Endothelial cell (in vitro differentiated cells): ENCODE measurements around the gene CRIP2. TPM values are rescaled to one million over a fixed set of nuclear protein-coding genes. Genes with fewer than 3 reads are reported as not detected.

Experiments
- DNase-seq: peaks from one replicate; pipeline ENCODE4 v3.0.0; 2021; ENCODE audit warnings: low spot score
- H3K27ac Mint-ChIP-seq: one replicate; pipeline ENCODE4 v1.8.0; 2021; ENCODE audit warnings: mixed read lengths, inconsistent platforms; ENCODE audit not compliant: unreplicated experiment
- H3K27me3 Mint-ChIP-seq: one replicate; pipeline ENCODE4 v1.8.0; 2021; ENCODE audit warnings: mild to moderate bottlenecking, moderate library complexity, mixed read lengths, inconsistent platforms; ENCODE audit not compliant: unreplicated experiment
- H3K36me3 Mint-ChIP-seq: one replicate; pipeline ENCODE4 v1.8.0; 2021; ENCODE audit warnings: mild to moderate bottlenecking, low read depth, mixed read lengths, inconsistent platforms; ENCODE audit not compliant: unreplicated experiment
- H3K4me1 Mint-ChIP-seq: one replicate; pipeline ENCODE4 v1.8.0; 2021; ENCODE audit warnings: mild to moderate bottlenecking, mixed read lengths, inconsistent platforms; ENCODE audit not compliant: unreplicated experiment
- H3K4me3 Mint-ChIP-seq: one replicate; pipeline ENCODE4 v1.8.0; 2021; ENCODE audit warnings: mild to moderate bottlenecking, mixed read lengths, inconsistent platforms; ENCODE audit not compliant: unreplicated experiment
- H3K9me3 Mint-ChIP-seq: one replicate; pipeline ENCODE4 v1.8.0; 2021; ENCODE audit warnings: mixed read lengths, inconsistent platforms; ENCODE audit not compliant: unreplicated experiment
- CTCF ChIP-seq: fragments of 200-600 bp; sonication (generic); IDR thresholded peaks from one replicate; pipeline ENCODE4 v1.5.0; 2021; ENCODE audit warnings: antibody characterized with exemption; ENCODE audit not compliant: unreplicated experiment
- long read RNA-seq: library from polyadenylated mRNA; unstranded; transcript quantifications from one replicate; pipeline ENCODE4 v2.0.0, GENCODE V29; 2020; ENCODE audit not compliant: unreplicated experiment
- total RNA-seq: library from RNA; stranded (reverse); fragmentation: NEBNext Ultra II Directional; extraction: Animal tissue kit (Norgen Biotek cat#: 25700); gene quantifications from one replicate; pipeline ENCODE4 v1.2.1, GENCODE V29; 2021; ENCODE audit not compliant: unreplicated experiment

CRIP2 gene
- total RNA-seq = 67.4 TPM
- long read RNA-seq, transcript CRIP2-201 (8 exons, 1,857 nt) = major isoform, 77 of 91 reads
- long read RNA-seq, partial matches to known transcripts = 3 of 91 reads
- long read RNA-seq, other reads (novel, unspliced or antisense) = 4 of 91 reads

- no peaks in the 10 kb centered on the region for H3K9me3 Mint-ChIP-seq
These were observed at the start of gene CRIP2 for GRCh38 chr14:105474483-105475268. Gene CRIP2 (plus strand): TSS chr14:105474821. CDS start chr14:105474863, 42 bp downstream.

GRCh38 chr14:105424861-105425260, 49.8 kb upstream of the CRIP2 start:
- no peak for TF ChIP-seq CTCF
- no peak for DNase-seq
- Mint-ChIP-seq H3K9me3 (no peaks in the 10 kb centered on the region), H3K36me3 (peaks cover 11% of the 10 kb centered on the region), H3K4me3 (no peak overlapping the region), H3K4me1 (peaks cover 3% of the 10 kb centered on the region), H3K27ac (no peak overlapping the region), H3K27me3 (peaks cover 11% of the 10 kb centered on the region)

More at GRCh38 chr14:105474483-105475268, at the start of gene CRIP2:
- Mint-ChIP-seq H3K36me3 (peaks cover under 1% of the 10 kb centered on the region), H3K27me3 (peaks cover 15% of the 10 kb centered on the region), H3K4me3 (peak within 1 kb of the TSS; percentile 82), H3K27ac (peak within 1 kb of the TSS; percentile 24), H3K4me1 (peaks cover 9% of the 10 kb centered on the region)
- DNase-seq = peak; percentile 68
- no peak for TF ChIP-seq CTCF

GRCh38 chr14:105425823-105426247, 48.8 kb upstream of the CRIP2 start:
- no peak for DNase-seq
- Mint-ChIP-seq H3K27me3 (peaks cover 11% of the 10 kb centered on the region), H3K4me3 (no peak overlapping the region), H3K4me1 (peaks cover 1% of the 10 kb centered on the region), H3K27ac (no peak overlapping the region), H3K9me3 (no peaks in the 10 kb centered on the region), H3K36me3 (peaks cover 11% of the 10 kb centered on the region)
- no peak for TF ChIP-seq CTCF

- Mint-ChIP-seq H3K9me3 (no peaks in the 10 kb centered on the region), H3K27ac (no peak overlapping the region), H3K4me1 (no peaks in the 10 kb centered on the region), H3K36me3 (peaks cover 11% of the 10 kb centered on the region), H3K4me3 (peak overlapping the region; percentile 56), H3K27me3 (peaks cover 10% of the 10 kb centered on the region)
- no peak for TF ChIP-seq CTCF
- no peak for DNase-seq
These were observed 48.0 kb upstream of the CRIP2 start for GRCh38 chr14:105426416-105427130.
